GM12878 (cell line): Measurements from ENCODE around the gene CCL20.

Experiments used
- CTCF ChIP-seq, 3 experiments: IDR thresholded peaks in 2 of 3; conservative IDR thresholded peaks in 1 of 3; 2 replicates each; pipeline ENCODE4 v1.5.1; 2011; ENCODE audit warnings: low read depth in 3 of 3, low read length in 3 of 3, mild to moderate bottlenecking in 3 of 3, control low read depth in 2 of 3, moderate library complexity in 2 of 3, inconsistent platforms in 1 of 3, mixed read lengths in 1 of 3; ENCODE audit not compliant: control insufficient read depth in 2 of 3, insufficient read depth in 1 of 3; ENCODE audit errors: extremely low read depth in 1 of 3
- EZH2 ChIP-seq: IDR thresholded peaks from 2 replicates; pipeline ENCODE4 v1.6.1; 2012; ENCODE audit warnings: low read depth, mild to moderate bottlenecking, control low read depth, inconsistent platforms, low read length, borderline replicate concordance; ENCODE audit not compliant: control insufficient read depth

- TF ChIP-seq EZH2 (no peak), CTCF (IDR thresholded peaks at IDR 0.05 in 2 of 3, conservative IDR thresholded peaks at IDR 0.05 in 1 of 3; ENCODE audit: control insufficient read depth in 2 of 3, extremely low read depth in 1 of 3, insufficient read depth in 1 of 3, low read depth in 3 of 3, low read length in 3 of 3) (no peak)
Measured at GRCh38 chr2:227799202-227799601, 14.4 kb upstream of the CCL20 start.
